PC-9 (cell line): ENCODE results near the gene SHROOM2.

ENCODE experiments used
- CTCF ChIP-seq: fragments of 200-600 bp; sonication (generic); conservative IDR thresholded peaks from 2 replicates; pipeline ENCODE4 v1.6.1; 2017; ENCODE audit warnings: mixed run types, antibody characterized with exemption, mild to moderate bottlenecking, moderate library complexity
- EZH2 ChIP-seq: fragments of 200-600 bp; sonication (generic); IDR thresholded peaks from 2 replicates; pipeline ENCODE4 v1.8.0; 2017; ENCODE audit warnings: antibody characterized with exemption, low read depth

DNA sequence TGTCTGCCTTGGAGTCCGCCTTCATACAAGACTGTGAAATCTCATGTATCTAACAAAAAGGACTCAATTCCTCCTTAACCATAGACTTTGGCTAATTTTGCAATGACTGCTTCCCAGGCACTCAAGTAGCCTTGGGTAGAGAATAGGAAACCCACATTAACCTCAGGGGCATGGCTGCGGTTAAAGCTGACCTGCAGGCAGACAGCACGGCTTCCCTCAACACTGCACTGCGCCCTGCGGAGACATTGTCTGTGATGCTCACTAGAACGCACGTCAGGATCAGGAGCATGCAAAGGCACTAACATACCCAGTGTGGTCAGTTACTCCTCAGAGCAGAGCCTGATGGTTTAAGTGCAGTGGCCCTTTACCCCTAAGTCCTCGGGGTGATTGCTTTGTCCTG, 10.3 kb upstream of the SHROOM2 start:
- no peak for TF ChIP-seq CTCF
- TF ChIP-seq EZH2: no peak
